Neural cell (in vitro differentiated cells): ENCODE data around the gene NCOA5. TPM values are rescaled to one million over a fixed set of nuclear protein-coding genes. Genes with fewer than 3 reads are reported as not detected.

Experiments
- H2AFZ ChIP-seq: fragments of 200-600, 300-800 bp; sonication (generic), shearing (Covaris generic); 2 replicates; pipeline ENCODE4 v1.6.0; 2014; ENCODE audit warnings: low read depth, mild to moderate bottlenecking, antibody characterized with exemption, low read length, moderate library complexity
- H3F3A ChIP-seq: fragments of 200-600 bp; shearing (Covaris generic); 2 replicates; pipeline ENCODE4 v1.6.1; 2016; ENCODE audit warnings: mild to moderate bottlenecking, moderate library complexity, mixed read lengths, antibody characterized with exemption, low read length; ENCODE audit not compliant: insufficient read depth, poor library complexity, severe bottlenecking
- H3K27ac ChIP-seq: fragments of 200-600, 300-800 bp; sonication (generic), shearing (Covaris generic); 2 replicates; pipeline ENCODE4 v1.5.1; 2014; ENCODE audit warnings: mild to moderate bottlenecking, low read length, moderate library complexity
- H3K27me3 ChIP-seq: fragments of 300-800, 200-600 bp; sonication (generic), shearing (Covaris generic); 2 replicates; pipeline ENCODE4 v1.6.0; 2014; ENCODE audit warnings: mild to moderate bottlenecking, low read depth, low read length, moderate library complexity; ENCODE audit not compliant: insufficient read depth
- H3K36me3 ChIP-seq: fragments of 300-800, 200-600 bp; sonication (generic), shearing (Covaris generic); 2 replicates; pipeline ENCODE4 v1.5.1; 2014; ENCODE audit warnings: mild to moderate bottlenecking, antibody characterized with exemption, low read length, moderate library complexity; ENCODE audit not compliant: insufficient read depth
- H3K4me2 ChIP-seq: fragments of 300-800, 200-600 bp; sonication (generic), shearing (Covaris generic); 2 replicates; pipeline ENCODE4 v1.6.0; 2014; ENCODE audit warnings: mild to moderate bottlenecking, low read length
- H3K4me3 ChIP-seq: fragments of 300-800, 200-600 bp; sonication (generic), shearing (Covaris generic); 2 replicates; pipeline ENCODE4 v1.5.1; 2014; ENCODE audit warnings: mild to moderate bottlenecking, low read length, moderate library complexity
- H3K79me2 ChIP-seq: fragments of 200-600 bp; shearing (Covaris generic); replicated peaks from 2 replicates; pipeline ENCODE4 v1.6.0; 2014; ENCODE audit warnings: mild to moderate bottlenecking, low read length, moderate library complexity; ENCODE audit not compliant: insufficient read depth
- H3K9ac ChIP-seq: fragments of 300-800, 200-600 bp; sonication (generic), shearing (Covaris generic); 2 replicates; pipeline ENCODE4 v1.6.1; 2016; ENCODE audit warnings: mild to moderate bottlenecking, low read length, mixed read lengths
- H3K9me2 ChIP-seq: fragments of 200-600 bp; shearing (Covaris generic); 2 replicates; pipeline ENCODE4 v1.6.1; 2016; ENCODE audit warnings: mild to moderate bottlenecking, low read length, mixed read lengths; ENCODE audit not compliant: insufficient read depth
- H3K9me3 ChIP-seq: fragments of 200-600, 300-800 bp; sonication (generic), shearing (Covaris generic); 2 replicates; pipeline ENCODE4 v1.6.1; 2016; ENCODE audit warnings: mild to moderate bottlenecking, mixed run types, low read length, moderate library complexity, mixed read lengths
- H4K20me1 ChIP-seq: fragments of 200-600 bp; shearing (Covaris generic); 2 replicates; pipeline ENCODE4 v1.6.1; 2016; ENCODE audit warnings: mild to moderate bottlenecking, mixed run types; ENCODE audit not compliant: insufficient read depth
- CTCF ChIP-seq: fragments of 450-650 bp; IDR thresholded peaks from 2 replicates; pipeline ENCODE4 v1.5.1; 2014; ENCODE audit warnings: antibody characterized with exemption, mild to moderate bottlenecking, moderate library complexity; ENCODE audit not compliant: poor library complexity, severe bottlenecking
- EP300 ChIP-seq: fragments of 450-650 bp; conservative IDR thresholded peaks from 2 replicates; pipeline ENCODE4 v1.6.1; 2014; ENCODE audit warnings: antibody characterized with exemption, mild to moderate bottlenecking, moderate library complexity; ENCODE audit not compliant: poor library complexity, severe bottlenecking
- EZH2 ChIP-seq: fragments of 200-600, 300-800 bp; shearing (Covaris generic), sonication (generic); IDR thresholded peaks from 2 replicates; pipeline ENCODE4 v1.6.1; 2014; ENCODE audit warnings: antibody characterized with exemption, low read length, borderline replicate concordance, mild to moderate bottlenecking; ENCODE audit not compliant: insufficient read depth, poor library complexity, severe bottlenecking
- MXI1 ChIP-seq: fragments of 450-650 bp; conservative IDR thresholded peaks from 2 replicates; pipeline ENCODE4 v1.6.1; 2014; ENCODE audit warnings: antibody characterized with exemption, mild to moderate bottlenecking; ENCODE audit not compliant: poor library complexity, severe bottlenecking
- POLR2AphosphoS5 ChIP-seq: IDR thresholded peaks from 2 replicates; pipeline ENCODE4 v1.6.1; 2012
- RAD21 ChIP-seq: fragments of 450-650 bp; conservative IDR thresholded peaks from 2 replicates; pipeline ENCODE4 v1.6.1; 2014; ENCODE audit warnings: antibody characterized with exemption, mild to moderate bottlenecking, moderate library complexity
- REST ChIP-seq: IDR thresholded peaks from 2 replicates; pipeline ENCODE4 v1.6.1; 2012; ENCODE audit warnings: borderline replicate concordance
- SMC3 ChIP-seq: fragments of 450-650 bp; conservative IDR thresholded peaks from 2 replicates; pipeline ENCODE4 v1.6.1; 2014; ENCODE audit warnings: antibody characterized with exemption, mild to moderate bottlenecking, moderate library complexity; ENCODE audit not compliant: poor library complexity
- TAF1 ChIP-seq: IDR thresholded peaks from 2 replicates; pipeline ENCODE4 v1.6.1; 2012; ENCODE audit warnings: low read depth
- polyA plus RNA-seq: library from polyadenylated mRNA; depleted of rRNA; stranded (reverse); fragments of >200 nt; gene quantifications from 2 replicates; pipeline ENCODE4 v1.2.3, GENCODE V29; 2014

NCOA5 gene
- polyA plus RNA-seq, 1 donor from 2014 or later: 29.9 TPM

GRCh38 chr20:46023148-46023484, 66.6 kb downstream of the NCOA5 start:
- Histone ChIP-seq H3K36me3 (no peaks in the 10 kb centered on the region), H3K27ac (peak overlapping the region; percentile 96), H3K9ac (peak overlapping the region; percentile 88), H4K20me1 (no peaks in the 10 kb centered on the region), H3K9me2 (no peaks in the 10 kb centered on the region), H3K9me3 (no peaks in the 10 kb centered on the region), H3F3A (no peaks in the 10 kb centered on the region), H2AFZ (no peak overlapping the region), H3K4me2 (peak overlapping the region; percentile 82), H3K4me3 (peak overlapping the region; percentile 79), H3K79me2 (peaks cover 45% of the 10 kb centered on the region), H3K27me3 (no peaks in the 10 kb centered on the region)
- TF ChIP-seq SMC3: peak; percentile 14
- no peak for TF ChIP-seq CTCF
- no peak for TF ChIP-seq EZH2
- TF ChIP-seq EP300: no peak
- no peak for TF ChIP-seq MXI1
- no peak for TF ChIP-seq TAF1
- TF ChIP-seq RAD21: no peak
- TF ChIP-seq REST: no peak
- no peak for TF ChIP-seq POLR2AphosphoS5

- no peaks in the 10 kb centered on the region for H3K9me2 ChIP-seq
- peak overlapping the region; percentile 96 for H3K27ac ChIP-seq
- no peaks in the 10 kb centered on the region for H4K20me1 ChIP-seq
- H2AFZ ChIP-seq: peak overlapping the region; percentile 19
- no peaks in the 10 kb centered on the region for H3K27me3 ChIP-seq
- H3K36me3 ChIP-seq: no peaks in the 10 kb centered on the region
- TF ChIP-seq EZH2 (no peak), TAF1 (no peak), MXI1 (no peak), POLR2AphosphoS5 (peak; percentile 1), RAD21 (peak; percentile 85), EP300 (no peak), REST (no peak), SMC3 (peak; percentile 76), CTCF (peak; percentile 82)
- no peaks in the 10 kb centered on the region for H3K9me3 ChIP-seq
- H3K79me2 ChIP-seq: peaks cover 40% of the 10 kb centered on the region
- H3K4me3 ChIP-seq: peak overlapping the region; percentile 79
- peak overlapping the region; percentile 82 for H3K4me2 ChIP-seq
- peak overlapping the region; percentile 88 for H3K9ac ChIP-seq
- no peaks in the 10 kb centered on the region for H3F3A ChIP-seq
Observed at GRCh38 chr20:46022411-46023147, 67.2 kb downstream of the NCOA5 start.
